UCSD-AML1 (cell line): ENCODE data around the gene PBRM1.
A peak's percentile ranks its signal among the peaks of the same experiment; 100 is the strongest.
"Not testable (repeated sequence)": the region's sequence is repeated elsewhere in the genome, so short reads cannot be mapped to it uniquely, and the experiment has no call there.

ENCODE experiments used
- DNase-seq: peaks from one replicate; lab custom pipeline; 2025; ENCODE audit not compliant: unreplicated experiment; lab: John Stamatoyannopoulos, UW

Gene PBRM1

DNA sequence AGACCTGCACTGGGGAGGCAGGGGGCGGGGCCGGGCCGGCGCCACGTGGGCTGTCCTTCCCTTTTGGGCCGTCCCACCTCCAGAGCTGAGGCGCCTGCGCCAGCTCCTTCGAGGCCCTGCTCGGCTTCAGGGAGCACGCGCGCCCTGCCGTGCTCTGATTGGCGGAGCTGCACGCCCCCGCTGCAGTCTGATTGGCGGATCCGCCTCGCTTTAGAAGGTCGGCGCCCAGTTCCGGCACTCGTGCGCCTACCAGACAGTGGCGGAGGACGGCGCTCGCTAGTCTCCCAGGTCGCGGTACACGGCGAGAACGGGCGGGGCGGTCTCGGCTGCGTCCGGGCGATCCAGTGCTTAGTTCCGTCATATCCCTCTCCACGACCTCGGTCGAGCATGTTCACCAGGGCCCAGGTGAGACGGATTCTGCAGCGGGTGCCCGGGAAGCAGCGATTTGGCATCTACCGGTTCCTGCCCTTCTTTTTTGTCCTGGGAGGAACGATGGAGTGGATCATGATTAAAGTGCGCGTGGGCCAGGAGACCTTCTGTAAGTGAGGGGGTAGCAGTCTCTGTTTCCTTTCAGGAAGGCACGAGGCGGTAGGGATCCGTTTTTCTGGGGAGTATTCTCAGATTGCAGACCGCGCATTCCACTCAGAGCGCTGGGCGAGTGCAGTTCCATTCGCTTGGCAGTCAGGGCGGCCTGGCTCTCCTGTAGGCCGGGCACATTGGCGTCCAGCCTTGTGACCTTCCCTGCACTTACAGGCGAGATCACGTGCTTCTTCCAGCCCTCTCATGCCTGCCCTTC, 149.1 kb downstream of the PBRM1 start, which contains the start of gene UQCC5:
Gene UQCC5 (plus strand): TSS at position 237 of the 796 bp plus-strand sequence. CDS start 151 bp downstream, at position 388.
- peak; percentile 99 for DNase-seq

DNA sequence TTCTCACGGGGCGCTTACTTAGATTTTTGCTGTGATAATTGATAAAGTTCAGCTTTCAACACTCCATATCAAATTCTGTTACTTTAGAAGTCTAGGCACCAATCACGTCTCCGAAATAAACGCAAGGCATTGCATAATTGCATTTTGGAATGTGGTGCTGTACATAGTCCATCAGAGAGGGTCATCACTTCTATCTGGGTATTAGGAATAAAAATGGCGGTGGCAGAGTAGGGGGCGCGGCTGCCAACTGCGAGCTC, 149.7 kb downstream of the PBRM1 start:
- DNase-seq, result no peak

DNA sequence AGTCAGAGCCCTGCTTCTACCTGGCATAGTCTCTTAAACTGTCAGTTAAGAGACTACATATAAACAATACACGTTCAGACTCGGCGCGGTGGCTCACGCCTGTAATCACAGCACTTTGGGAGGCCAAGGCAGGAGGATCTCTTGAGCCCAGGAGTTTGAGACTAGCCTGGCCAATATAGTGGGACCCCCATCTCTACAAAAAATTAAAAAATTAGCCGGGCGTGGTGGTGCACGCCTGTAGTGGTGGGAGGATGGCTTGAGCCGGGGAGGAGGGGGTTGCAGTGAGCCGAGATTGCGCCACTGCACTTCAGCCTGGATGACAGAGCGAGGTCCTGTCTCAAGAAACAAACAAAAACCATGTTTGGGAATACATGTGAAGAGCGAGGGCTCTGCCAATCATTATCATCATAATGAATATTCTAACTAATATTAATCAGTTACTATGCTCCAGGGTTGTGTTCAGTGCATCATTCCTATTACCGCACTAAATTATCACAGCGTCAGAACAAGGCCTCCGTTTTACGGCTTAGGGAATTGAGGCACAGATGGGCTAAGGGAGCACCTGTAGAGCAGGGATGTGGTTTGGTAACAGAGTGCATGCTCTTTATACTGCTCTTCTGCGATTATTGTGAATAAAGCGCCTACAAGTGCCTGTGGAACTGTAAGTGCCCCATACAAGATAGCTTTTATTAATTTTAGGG, 150.2 kb downstream of the PBRM1 start:
- no peak for DNase-seq

DNA sequence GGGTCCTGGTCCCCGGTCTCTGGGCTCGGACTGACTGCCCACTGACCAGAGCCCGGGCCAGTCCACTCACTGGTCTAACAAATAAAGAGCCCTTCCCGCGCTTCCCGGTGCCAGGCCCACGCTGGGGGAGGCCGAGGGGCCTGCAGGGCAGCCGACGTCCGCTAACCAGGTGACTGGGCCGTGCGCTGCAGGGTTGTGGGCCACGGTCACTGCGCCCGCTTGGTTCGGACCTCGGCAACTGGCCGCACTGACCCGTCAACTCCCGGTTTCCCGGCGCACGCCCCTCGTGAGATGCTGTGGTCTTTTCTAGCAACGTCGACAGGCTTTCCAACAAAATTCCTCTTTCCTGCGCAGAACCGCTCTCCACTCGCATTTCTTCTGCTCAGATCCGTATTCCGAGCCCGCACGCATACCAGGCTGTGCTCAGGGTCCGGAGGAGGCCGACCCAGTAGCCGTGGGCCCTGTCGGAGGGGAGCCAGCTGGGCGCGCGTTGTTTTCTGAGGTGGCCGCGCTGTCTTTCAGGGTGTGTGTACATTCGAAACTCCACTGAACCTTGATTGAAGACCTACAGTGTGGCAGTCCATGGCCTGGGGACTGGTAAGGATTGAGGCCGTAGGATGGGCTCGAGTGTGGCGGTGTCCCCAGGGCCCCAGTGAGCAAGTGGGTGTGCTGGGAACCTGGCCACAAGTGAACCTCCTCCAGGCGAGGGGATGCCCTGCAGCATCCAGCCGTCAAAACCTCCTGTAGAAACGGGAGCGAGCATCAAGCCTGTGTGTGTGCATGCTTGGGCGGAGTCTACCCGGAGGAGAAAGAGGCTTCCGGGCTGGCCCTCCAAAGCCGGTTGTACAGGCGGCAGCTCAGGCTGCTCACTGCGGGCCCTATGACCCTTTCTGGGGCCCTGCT, 151.2 kb downstream of the PBRM1 start:
- no peak for DNase-seq

DNA sequence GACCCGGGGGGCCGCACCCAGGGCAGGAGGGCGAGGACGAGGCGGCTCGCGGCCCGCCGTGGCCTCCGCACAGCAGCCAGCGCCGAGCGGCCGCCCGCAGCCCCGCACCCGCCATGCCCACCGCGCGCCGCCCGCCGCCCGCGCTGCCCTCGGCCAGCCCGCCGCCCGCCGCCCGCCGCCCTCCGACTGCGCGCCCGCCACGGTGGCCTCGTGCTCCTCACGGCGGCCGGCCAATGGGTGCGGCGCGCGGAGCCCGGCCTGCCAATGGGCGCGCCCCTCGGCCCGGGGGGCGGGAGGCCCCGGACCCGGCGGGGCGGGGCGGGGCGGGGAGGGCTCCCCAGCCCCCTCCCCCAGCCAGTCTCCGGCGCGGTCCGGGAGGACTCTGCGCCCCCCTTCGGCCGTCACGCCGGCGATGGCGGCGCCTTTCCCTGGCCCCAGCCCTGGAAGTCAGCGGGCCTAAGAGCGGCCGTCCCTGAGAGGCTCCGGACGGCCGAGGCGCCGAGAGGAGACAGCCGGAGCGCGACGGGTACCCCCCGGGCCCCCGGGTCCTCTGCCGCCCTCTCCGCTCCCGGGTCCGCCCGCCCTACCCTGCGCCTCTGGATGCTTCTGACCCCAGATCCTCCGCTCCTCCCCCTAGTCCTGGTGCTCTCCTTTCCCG, 152.0 kb downstream of the PBRM1 start, which contains the start of gene NT5DC2:
Gene NT5DC2 (minus strand): TSS at position 235 of the 658 bp plus-strand sequence. CDS start 120 bp downstream, at position 115.
- peak; percentile 71 for DNase-seq

DNA sequence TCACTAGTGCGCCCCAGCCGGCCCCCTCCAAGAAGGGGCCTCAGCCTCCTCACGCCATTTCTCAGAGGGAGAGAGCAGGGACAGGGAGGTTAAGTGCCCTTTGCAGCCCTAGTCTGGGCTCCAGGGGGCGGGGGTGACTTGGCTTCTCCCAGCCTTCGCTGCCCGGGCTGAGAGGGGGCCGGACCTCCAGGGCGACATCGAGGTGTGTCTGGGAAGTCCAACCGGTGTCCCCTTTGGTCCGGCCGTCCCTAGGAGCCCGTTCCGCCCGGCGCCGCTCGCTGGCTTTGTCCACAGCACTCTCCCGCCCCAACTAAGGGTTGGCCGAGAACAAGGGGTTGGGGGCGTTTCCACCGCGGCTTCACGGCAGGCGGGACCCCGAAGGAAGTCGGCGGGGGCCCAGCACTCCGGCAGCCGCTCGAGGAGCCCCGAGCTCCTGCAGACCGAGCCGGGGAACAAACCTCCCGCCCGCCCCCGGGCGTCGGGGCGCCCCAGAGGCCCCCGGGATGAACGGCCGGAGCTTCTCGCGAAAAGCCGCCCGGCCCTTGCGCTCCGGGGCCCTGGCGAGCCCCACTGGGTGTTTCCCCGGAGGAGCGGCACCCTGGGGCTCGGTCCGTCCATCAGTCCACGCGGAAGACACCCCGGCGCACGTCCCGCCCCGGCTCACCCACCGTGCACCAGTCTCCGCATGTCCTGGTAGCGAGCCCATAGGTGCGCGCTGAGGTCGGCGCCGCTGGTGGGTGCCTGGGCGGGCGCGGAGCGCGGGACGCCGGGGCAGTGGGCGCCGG, 152.7 kb downstream of the PBRM1 start:
- no peak for DNase-seq

DNA sequence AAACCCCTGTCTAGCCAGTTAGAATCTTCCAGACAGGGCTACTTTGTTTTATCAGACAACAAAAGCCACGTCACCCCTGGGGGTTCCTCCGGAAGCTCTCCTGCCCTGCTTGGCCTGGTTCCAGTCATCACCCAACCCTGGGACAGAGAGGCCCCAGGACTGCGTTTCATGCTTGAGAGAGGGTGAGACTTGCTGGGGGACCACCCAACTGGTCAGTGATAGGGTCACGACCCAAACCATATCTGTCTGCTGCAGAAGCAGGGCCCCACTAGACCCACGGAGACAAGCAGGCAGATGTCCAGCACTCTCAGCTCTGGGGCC, 153.2 kb downstream of the PBRM1 start:
- DNase-seq, result peak; percentile 51

DNA sequence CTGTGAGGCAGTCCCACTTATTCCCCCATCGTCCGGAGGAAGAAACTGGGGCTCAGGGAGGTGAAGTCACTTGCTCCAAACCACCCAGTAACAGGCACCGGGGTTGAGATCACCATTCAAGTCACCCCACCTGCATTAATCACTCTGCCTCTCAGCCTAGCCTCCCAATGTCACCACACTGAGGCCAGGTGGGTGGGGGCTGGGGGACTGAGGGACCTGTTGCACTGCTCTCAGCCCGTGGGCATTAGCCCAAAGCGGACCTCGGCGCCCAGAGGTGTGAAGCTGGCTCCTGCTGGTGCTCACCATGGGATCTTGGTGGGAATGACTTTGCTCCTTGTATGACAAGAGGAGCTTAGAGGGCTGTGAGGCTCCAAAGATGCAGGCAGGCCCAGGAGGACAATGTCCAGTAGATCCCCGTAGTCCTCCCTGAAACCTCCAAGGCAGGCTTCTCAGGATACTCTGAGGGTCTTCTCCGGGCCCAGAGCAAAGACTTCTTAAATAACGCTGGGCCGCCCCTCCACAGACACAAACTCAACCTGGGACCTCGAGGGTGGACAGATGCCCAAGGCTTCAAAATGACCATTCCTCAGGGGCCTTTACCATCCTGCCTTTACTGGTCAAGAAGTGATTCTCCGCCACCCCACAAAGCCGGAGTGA, 153.7 kb downstream of the PBRM1 start:
- no peak for DNase-seq

DNA sequence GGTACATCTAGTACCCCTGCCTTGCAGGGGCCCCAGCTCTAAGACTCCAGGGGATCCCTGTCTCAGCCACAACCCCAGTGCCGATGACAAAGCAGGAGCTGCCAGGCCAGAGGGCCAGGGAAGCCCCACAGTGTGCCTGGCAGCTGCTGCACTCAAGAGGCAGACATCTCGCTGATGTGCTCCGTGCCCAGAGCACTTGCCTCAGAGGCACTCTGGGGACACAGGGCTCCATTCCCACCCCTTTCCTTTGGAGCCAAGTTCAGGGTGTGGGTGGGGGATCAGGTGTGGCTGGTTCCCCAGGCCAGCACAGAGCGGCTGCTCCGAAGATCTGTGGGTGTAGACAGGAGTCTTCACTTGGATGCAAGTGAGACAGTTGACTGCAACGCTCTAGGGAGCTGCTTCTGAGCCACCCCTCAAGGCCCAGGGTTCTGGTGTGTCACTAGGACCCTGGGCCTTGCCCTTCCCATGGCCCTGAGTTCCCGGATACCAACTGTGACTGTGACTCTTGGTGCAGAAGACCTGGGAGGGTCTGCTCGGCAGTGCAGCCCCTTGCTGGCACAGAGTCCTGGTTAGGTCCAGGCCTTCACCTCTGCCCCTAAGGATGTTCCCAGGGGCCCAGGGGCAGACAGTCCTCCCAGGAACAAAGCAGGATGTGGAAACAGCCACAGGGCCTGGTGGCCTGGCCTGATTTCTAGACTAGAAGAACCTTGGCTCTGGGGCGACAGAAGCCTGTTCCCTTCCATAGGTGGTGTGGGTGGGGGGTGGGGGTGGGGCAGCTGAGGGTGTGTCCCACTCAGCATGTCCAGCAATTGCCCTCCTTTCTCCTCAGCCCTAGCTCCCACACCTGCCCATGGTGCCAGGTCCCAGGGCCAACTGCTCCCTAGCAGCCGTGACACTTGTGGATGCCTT, 154.5 kb downstream of the PBRM1 start:
- no peak for DNase-seq

DNA sequence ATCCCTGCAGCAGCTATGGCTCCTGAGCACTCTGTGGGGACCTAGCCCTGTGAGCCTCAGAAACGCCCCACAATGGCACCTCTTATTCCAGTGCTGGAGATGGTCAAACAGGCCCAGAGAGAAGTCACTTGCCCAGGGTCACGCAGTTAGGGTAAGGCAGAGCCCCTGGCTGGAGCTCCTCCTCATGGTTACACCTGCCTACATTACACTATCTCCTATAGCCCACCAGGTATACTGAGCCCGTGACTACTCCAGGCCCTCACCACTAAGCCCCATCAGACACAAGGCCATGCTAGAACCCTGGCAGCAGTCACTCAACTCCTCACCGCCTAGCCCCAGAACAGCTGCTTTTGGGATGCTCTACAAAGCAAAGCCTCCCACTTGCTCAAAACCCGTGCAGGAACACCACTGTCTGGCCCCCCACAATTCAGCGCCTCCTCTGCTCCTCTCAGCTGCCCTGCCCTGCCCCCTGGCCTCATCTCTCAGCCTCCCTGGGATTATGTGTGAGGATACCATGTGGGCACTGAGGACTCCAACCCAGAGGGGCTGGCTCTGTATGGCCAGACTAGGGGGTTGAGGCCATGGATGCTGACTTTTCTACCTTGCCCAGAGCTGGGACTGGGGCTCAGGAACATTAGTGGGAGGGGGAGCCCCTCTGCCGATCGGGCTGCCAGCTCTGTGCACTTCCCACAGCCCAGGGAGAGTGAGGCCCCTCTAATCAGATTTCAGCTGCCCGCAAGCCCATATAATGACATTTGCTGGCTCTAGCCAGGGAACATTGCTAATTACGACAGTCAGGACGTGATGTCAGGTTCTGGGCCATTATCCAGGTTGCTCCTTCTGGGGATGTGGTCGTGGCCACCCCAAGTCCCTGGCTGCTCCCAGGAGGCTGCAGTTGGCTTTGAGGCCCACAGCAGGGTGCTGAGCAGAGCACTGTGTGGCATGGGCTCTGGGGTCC, 156.1 kb downstream of the PBRM1 start:
- DNase-seq, result no peak

DNA sequence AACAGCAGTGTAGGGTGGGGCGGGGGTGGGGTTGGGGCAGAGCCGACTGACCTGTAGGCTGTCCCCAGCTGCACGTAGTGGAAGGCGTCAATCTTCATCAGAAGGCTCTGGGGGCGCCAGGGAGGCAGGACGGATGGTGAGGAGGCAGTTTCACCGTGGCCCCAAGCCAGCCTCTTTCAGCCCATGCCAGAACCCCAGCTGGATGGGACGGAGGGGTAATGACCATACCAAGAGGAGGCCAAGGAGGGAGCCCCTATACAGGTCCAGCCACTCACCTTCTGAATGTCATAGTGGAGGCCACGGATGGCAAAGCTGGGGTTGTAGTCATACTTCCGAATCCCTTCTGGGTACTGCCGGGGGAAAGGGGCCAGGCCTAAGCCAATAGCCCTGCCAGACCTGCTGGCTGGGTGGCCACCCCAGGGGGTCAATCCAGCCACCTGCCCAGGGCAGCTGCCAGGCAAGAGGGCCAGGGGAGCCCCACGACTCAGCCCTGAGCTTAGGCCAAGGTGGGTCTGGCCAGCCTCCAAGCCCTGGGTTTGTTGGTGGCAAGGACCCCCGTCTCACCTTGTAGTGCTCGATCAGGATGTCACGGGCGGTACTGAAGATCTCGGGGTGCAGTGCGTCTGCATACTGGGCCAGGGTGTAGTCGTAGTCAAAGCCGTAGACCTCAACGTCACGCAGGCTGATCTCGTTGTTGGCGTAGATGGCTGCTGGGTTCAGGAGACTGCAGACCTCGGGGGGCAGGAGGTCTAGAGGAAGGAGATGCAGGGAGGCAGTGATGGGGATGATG, 156.9 kb downstream of the PBRM1 start:
- no peak for DNase-seq

DNA sequence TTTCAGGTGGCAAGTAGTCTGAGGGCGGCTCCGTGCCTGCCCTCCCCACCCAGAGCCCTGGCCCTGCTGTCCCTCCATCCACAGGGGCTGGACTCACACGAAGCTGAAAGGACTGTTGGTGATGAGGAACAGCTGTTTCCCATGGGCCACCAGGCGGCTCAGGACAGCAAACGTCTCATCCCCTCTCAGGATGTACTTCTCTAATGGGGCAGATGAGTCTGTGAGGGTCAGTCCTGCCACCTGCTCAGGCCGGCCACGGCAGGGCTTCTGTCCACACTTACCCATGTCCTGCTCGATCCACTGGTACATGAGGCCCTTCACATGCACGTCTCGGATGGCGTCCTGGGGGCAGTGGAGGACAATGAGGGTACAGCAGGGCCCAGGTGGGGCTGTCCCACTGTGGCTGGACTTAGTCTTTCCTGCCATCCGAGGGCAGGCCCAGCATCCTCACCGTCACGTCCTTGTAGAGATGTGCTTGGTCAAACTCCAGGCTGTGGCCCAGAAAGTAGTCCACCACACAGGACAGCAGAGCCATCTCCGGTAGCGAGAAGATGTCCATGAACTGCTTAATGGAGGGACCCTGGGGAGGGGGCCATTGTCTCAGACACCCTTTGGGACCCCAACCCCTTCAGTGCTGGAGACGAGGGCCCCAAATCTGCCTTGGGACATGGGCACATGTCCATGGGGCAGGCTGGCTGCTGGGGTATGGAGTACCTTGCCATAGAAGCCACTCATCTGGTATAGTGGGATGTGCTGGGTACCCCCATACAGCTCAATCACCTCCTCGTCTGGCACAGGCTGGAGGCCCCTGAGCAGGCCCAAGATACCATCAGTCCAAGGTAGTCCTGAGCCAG, 157.8 kb downstream of the PBRM1 start:
- DNase-seq, result no peak

DNA sequence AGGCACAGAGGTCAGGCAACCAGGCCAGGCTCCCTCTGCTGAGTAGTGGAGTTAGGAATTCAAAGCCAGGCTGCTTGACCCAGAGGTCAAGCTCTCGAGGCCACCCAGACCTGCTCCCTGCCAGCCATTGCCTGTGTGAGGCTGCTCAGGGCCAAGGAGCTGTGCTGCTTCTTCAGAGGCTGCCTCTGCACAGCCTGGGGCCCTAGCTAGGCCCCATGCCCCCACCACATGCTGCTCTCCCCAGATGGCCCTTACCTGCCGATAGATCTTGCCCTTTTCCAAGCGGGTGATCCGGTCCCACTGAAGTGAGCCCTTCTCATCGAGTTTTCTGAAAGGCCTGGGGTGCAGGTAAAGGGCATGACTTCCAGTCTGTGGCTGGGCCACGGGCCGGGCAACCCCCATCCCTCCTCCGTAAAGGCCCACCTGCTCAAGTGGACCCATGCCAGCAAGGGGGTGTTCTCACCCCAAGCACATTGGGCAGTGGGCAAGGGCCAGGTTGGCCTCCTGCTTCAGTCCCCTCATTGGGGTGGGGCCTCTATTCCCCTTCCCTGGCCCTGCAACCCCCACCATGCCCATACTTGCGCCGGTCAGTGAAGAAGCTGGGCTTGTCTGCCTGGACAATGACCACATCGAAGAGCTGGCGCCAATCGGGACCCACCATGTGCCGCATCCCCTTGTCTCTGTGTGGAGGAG, 158.5 kb downstream of the PBRM1 start:
- no peak for DNase-seq

DNA sequence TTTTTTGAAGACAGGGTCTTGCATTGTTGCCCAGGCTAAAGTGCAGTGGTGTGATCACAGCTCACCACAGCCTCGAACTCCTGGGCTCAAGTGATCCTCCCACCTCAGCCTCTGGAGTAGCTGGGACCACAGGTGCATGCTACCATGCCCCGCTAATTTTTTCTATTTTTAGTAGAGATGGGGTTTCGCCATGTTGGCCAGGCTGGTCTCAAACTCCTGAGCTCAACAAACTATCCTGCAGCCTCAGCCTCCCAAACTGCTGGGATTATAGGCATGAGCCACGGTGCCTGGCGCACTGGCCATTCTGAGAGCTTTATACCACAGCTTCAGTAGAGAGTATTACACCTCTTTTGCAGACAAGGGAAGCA, 159.1 kb downstream of the PBRM1 start:
- not testable (repeated sequence) for DNase-seq
